GM12875 (cell line): Measurements from ENCODE around the gene NECTIN1.

Experiments used
- H3K4me3 ChIP-seq: one replicate; pipeline ENCODE4 v1.5.1; 2011; ENCODE audit warnings: low read depth, low read length, control low read depth
- CTCF ChIP-seq: IDR thresholded peaks from 2 replicates; pipeline ENCODE4 v1.5.1; 2011; ENCODE audit warnings: low read depth, mild to moderate bottlenecking, control low read depth, inconsistent platforms, low read length, moderate library complexity, borderline replicate concordance; ENCODE audit not compliant: insufficient read depth

NECTIN1 gene

GRCh38 chr11:119684361-119685110 is 44.5 kb downstream of the NECTIN1 start:
- no peak overlapping the region for H3K4me3 ChIP-seq
- no peak for TF ChIP-seq CTCF

- TF ChIP-seq CTCF, result no peak
- H3K4me3 ChIP-seq, result no peak overlapping the region
These were observed 45.2 kb downstream of the NECTIN1 start for GRCh38 chr11:119683783-119684182.

- no peak overlapping the region for H3K4me3 ChIP-seq
- TF ChIP-seq CTCF, result peak; percentile 23; the same call in 1 of the 2 replicates
These were observed 47.6 kb downstream of the NECTIN1 start for GRCh38 chr11:119681361-119681910.

- no peak for TF ChIP-seq CTCF
- H3K4me3 ChIP-seq, result no peak overlapping the region
These were observed 48.2 kb downstream of the NECTIN1 start for GRCh38 chr11:119680541-119681360.

GRCh38 chr11:119679346-119679745 is 49.7 kb downstream of the NECTIN1 start:
- no peak for TF ChIP-seq CTCF

GRCh38 chr11:119678351-119678750 is 50.6 kb downstream of the NECTIN1 start:
- TF ChIP-seq CTCF, result no peak
- no peak overlapping the region for H3K4me3 ChIP-seq

More at GRCh38 chr11:119679346-119679745, 49.7 kb downstream of the NECTIN1 start:
- no peak overlapping the region for H3K4me3 ChIP-seq
